HEK293 (cell line): ENCODE measurements around the gene LRRC8D.

Experiments
- CTCF ChIA-PET: fragments of 350-600 bp; formaldehyde crosslinking; extraction: SDS; loops from one replicate; lab custom pipeline; 2021; ENCODE audit warnings: antibody characterized with exemption; lab: Yijun Ruan, JAX
- POLR2A ChIA-PET: fragments of 300-600 bp; formaldehyde crosslinking; extraction: SDS; loops from one replicate; lab custom pipeline; 2020; ENCODE audit warnings: antibody characterized with exemption, inconsistent platforms; lab: Yijun Ruan, JAX
- H3K27ac ChIP-seq: fragments of 200-500 bp; sonication (Bioruptor generic); 2 replicates; pipeline ENCODE4 v1.5.1; 2014; ENCODE audit warnings: low read depth, low read length, control low read depth, inconsistent platforms; ENCODE audit errors: extremely low read depth
- H3K36me3 ChIP-seq, 2 experiments: fragments of 200-500 bp in 1 of 2; sonication (Bioruptor generic) in 1 of 2; 1 replicate in 1 of 2; 2 replicates in 1 of 2; pipeline ENCODE4 v1.5.1; 2014 to 2017; ENCODE audit warnings: inconsistent platforms in 2 of 2, low read length in 2 of 2; ENCODE audit not compliant: control insufficient read depth in 2 of 2, insufficient read depth in 1 of 2
- H3K4me1 ChIP-seq: fragments of 200-500 bp; sonication (Bioruptor generic); 2 replicates; pipeline ENCODE4 v1.5.1; 2014; ENCODE audit warnings: mild to moderate bottlenecking, low read length, inconsistent platforms; ENCODE audit not compliant: control insufficient read depth, insufficient read depth
- H3K4me3 ChIP-seq: 2 replicates; pipeline ENCODE4 v1.5.1; 2011; ENCODE audit warnings: low read depth, mild to moderate bottlenecking, control low read depth, low read length, moderate library complexity
- H3K9me3 ChIP-seq: fragments of 200-500 bp; sonication (Bioruptor generic); 2 replicates; pipeline ENCODE4 v1.5.1; 2014; ENCODE audit warnings: low read depth, low read length, inconsistent platforms; ENCODE audit not compliant: control insufficient read depth, insufficient read depth
- CTCF ChIP-seq: fragments of 450-650 bp; formaldehyde crosslinking; IDR thresholded peaks from 2 replicates; pipeline ENCODE4 v1.5.1; 2016; ENCODE audit warnings: missing biosample characterization, missing genetic modification characterization
- IKZF3 ChIP-seq: fragments of 450-650 bp; IDR thresholded peaks from 2 replicates; pipeline ENCODE4 v1.5.0; 2018; ENCODE audit warnings: missing biosample characterization, mild to moderate bottlenecking, missing genetic modification characterization, moderate library complexity
- KLF9 ChIP-seq: fragments of 450-650 bp; formaldehyde crosslinking; IDR thresholded peaks from 2 replicates; pipeline ENCODE4 v1.5.1; 2016; ENCODE audit warnings: missing biosample characterization, missing genetic modification characterization, low read depth
- SP2 ChIP-seq: fragments of 450-650 bp; formaldehyde crosslinking; IDR thresholded peaks from 2 replicates; pipeline ENCODE4 v1.5.1; 2016; ENCODE audit warnings: missing biosample characterization, missing genetic modification characterization
- ZBTB17 ChIP-seq: fragments of 450-650 bp; formaldehyde crosslinking; IDR thresholded peaks from 2 replicates; pipeline ENCODE4 v1.5.1; 2016; ENCODE audit warnings: missing biosample characterization, missing genetic modification characterization
- ZBTB21 ChIP-seq: fragments of 450-650 bp; formaldehyde crosslinking; IDR thresholded peaks from 2 replicates; pipeline ENCODE4 v1.5.1; 2017; ENCODE audit warnings: missing biosample characterization, missing genetic modification characterization
- ZBTB6 ChIP-seq: fragments of 450-650 bp; formaldehyde crosslinking; IDR thresholded peaks from 2 replicates; pipeline ENCODE4 v1.5.1; 2017; ENCODE audit warnings: missing biosample characterization, missing genetic modification characterization
- ZNF10 ChIP-seq: fragments of 450-650 bp; formaldehyde crosslinking; IDR thresholded peaks from 2 replicates; pipeline ENCODE4 v1.5.1; 2017; ENCODE audit warnings: missing biosample characterization, missing genetic modification characterization
- ZNF132 ChIP-seq: fragments of 450-650 bp; formaldehyde crosslinking; IDR thresholded peaks from 2 replicates; pipeline ENCODE4 v1.5.1; 2017; ENCODE audit warnings: missing biosample characterization, missing genetic modification characterization, borderline replicate concordance
- ZNF140 ChIP-seq: fragments of 450-650 bp; formaldehyde crosslinking; IDR thresholded peaks from 2 replicates; pipeline ENCODE4 v1.5.1; 2016; ENCODE audit warnings: missing biosample characterization, missing genetic modification characterization
- ZNF2 ChIP-seq: fragments of 450-650 bp; formaldehyde crosslinking; IDR thresholded peaks from 2 replicates; pipeline ENCODE4 v1.5.1; 2016; ENCODE audit warnings: missing biosample characterization, missing genetic modification characterization
- ZNF202 ChIP-seq: fragments of 450-650 bp; formaldehyde crosslinking; IDR thresholded peaks from 2 replicates; pipeline ENCODE4 v1.5.1; 2016; ENCODE audit warnings: missing biosample characterization, missing genetic modification characterization, borderline replicate concordance
- ZNF394 ChIP-seq: fragments of 450-650 bp; formaldehyde crosslinking; IDR thresholded peaks from 2 replicates; pipeline ENCODE4 v1.5.1; 2016; ENCODE audit warnings: missing biosample characterization, missing genetic modification characterization, mild to moderate bottlenecking, moderate library complexity, borderline replicate concordance
- ZNF629 ChIP-seq: fragments of 450-650 bp; formaldehyde crosslinking; IDR thresholded peaks from 2 replicates; pipeline ENCODE4 v1.5.1; 2017; ENCODE audit warnings: missing biosample characterization, missing genetic modification characterization
- ZNF654 ChIP-seq: fragments of 450-650 bp; formaldehyde crosslinking; IDR thresholded peaks from 2 replicates; pipeline ENCODE4 v1.5.1; 2016; ENCODE audit warnings: low read depth, missing biosample characterization, missing genetic modification characterization
- ZNF660 ChIP-seq: fragments of 450-650 bp; IDR thresholded peaks from 2 replicates; pipeline ENCODE4 v1.5.1; 2018; ENCODE audit warnings: missing biosample characterization, mild to moderate bottlenecking, missing genetic modification characterization
- ZNF701 ChIP-seq: fragments of 450-650 bp; formaldehyde crosslinking; IDR thresholded peaks from 2 replicates; pipeline ENCODE4 v1.5.1; 2016; ENCODE audit warnings: missing biosample characterization, missing genetic modification characterization
- ZSCAN30 ChIP-seq: fragments of 450-650 bp; IDR thresholded peaks from 2 replicates; pipeline ENCODE4 v1.5.1; 2018; ENCODE audit warnings: missing biosample characterization, mild to moderate bottlenecking, missing genetic modification characterization, moderate library complexity
- TF ChIP-seq, protein P1 (sequence below): fragments of 450-650 bp; formaldehyde crosslinking; IDR thresholded peaks from 2 replicates; pipeline ENCODE4 v1.5.1; 2016; ENCODE audit warnings: missing biosample characterization, missing genetic modification characterization
- TF ChIP-seq, protein P2 (sequence below): fragments of 450-650 bp; formaldehyde crosslinking; IDR thresholded peaks from 2 replicates; pipeline ENCODE4 v1.5.1; 2016; ENCODE audit warnings: missing biosample characterization, missing genetic modification characterization

Gene LRRC8D

GRCh38 chr1:89802841-89803240, 18.0 kb upstream of the LRRC8D start:
- Histone ChIP-seq H3K9me3 (no peaks in the 10 kb centered on the region), H3K27ac (no peak overlapping the region), H3K4me3 (no peak overlapping the region), H3K4me1 (no peaks in the 10 kb centered on the region), H3K36me3 (no peaks in the 10 kb centered on the region)
- ChIA-PET CTCF (interaction anchor here (0.6 to 2.6 kb wide), 4 partner anchors 9 to 185 kb away, joined by 3 to 34 read pairs (median 4); no protein-coding TSS in a partner anchor), POLR2A (no interaction called here)
- no peak for TF ChIP-seq ZBTB6 (tag by site-specific recombination)
- TF ChIP-seq ZNF701 (tag by site-specific recombination), result no peak
- no peak for TF ChIP-seq ZBTB21 (tag by site-specific recombination)
- TF ChIP-seq ZNF10 (tag by site-specific recombination), result no peak
- TF ChIP-seq SP2, result no peak
- TF ChIP-seq ZNF132, result no peak
- no peak for TF ChIP-seq ZNF202 (tag by site-specific recombination)

- POLR2A ChIA-PET, result no interaction called here
- no peak for TF ChIP-seq ZNF140 (tag by site-specific recombination)
- TF ChIP-seq CTCF, result peak; percentile 73
- 0 out of 2 replicates have a peak, but pooled peaks have one; percentile 32 for TF ChIP-seq ZBTB17 (tag by site-specific recombination)
- TF ChIP-seq ZNF394 (tag by site-specific recombination), result peak; percentile 90
- 0 out of 2 replicates have a peak, but pooled peaks have one; percentile 24 for TF ChIP-seq ZNF2
- TF ChIP-seq ZNF660 (tag by site-specific recombination), result peak; percentile 20; the same call in 1 of the 2 replicates
- TF ChIP-seq, protein P1, sequence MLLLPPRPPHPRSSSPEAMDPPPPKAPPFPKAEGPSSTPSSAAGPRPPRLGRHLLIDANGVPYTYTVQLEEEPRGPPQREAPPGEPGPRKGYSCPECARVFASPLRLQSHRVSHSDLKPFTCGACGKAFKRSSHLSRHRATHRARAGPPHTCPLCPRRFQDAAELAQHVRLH (tag by site-specific recombination), result no peak
- TF ChIP-seq, protein P2, sequence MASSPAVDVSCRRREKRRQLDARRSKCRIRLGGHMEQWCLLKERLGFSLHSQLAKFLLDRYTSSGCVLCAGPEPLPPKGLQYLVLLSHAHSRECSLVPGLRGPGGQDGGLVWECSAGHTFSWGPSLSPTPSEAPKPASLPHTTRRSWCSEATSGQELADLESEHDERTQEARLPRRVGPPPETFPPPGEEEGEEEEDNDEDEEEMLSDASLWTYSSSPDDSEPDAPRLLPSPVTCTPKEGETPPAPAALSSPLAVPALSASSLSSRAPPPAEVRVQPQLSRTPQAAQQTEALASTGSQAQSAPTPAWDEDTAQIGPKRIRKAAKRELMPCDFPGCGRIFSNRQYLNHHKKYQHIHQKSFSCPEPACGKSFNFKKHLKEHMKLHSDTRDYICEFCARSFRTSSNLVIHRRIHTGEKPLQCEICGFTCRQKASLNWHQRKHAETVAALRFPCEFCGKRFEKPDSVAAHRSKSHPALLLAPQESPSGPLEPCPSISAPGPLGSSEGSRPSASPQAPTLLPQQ, result no peak
- no peak for TF ChIP-seq KLF9 (tag by site-specific recombination)
- TF ChIP-seq ZNF654 (tag by site-specific recombination), result peak; percentile 91
- TF ChIP-seq IKZF3 (tag by site-specific recombination), result no peak
- 0 out of 2 replicates have a peak, but pooled peaks have one; percentile 9 for TF ChIP-seq ZNF629 (tag by site-specific recombination)
- peak; percentile 39; the same call in 1 of the 2 replicates for TF ChIP-seq ZSCAN30 (tag by site-specific recombination)
- no peak overlapping the region for H3K4me3 ChIP-seq
These were observed 16.1 kb upstream of the LRRC8D start for GRCh38 chr1:89804642-89805237.

More at GRCh38 chr1:89804642-89805237, 16.1 kb upstream of the LRRC8D start:
- H3K27ac ChIP-seq, result no peak overlapping the region
- no peaks in the 10 kb centered on the region for H3K4me1 ChIP-seq
- no peaks in the 10 kb centered on the region for H3K9me3 ChIP-seq
- H3K36me3 ChIP-seq, result no peaks in the 10 kb centered on the region
- CTCF ChIA-PET, result interaction anchor here (0.6 to 2.6 kb wide), 26 partner anchors 8 to 1952 kb away, joined by 3 to 34 read pairs (median 3); no protein-coding TSS in a partner anchor
